22Rv1 (cell line): ENCODE data around the gene SPATA12.
A peak's percentile ranks its signal among the peaks of the same experiment; 100 is the strongest.

Source experiments
- H3K27ac ChIP-seq: fragments of 450-650 bp; 2 replicates; pipeline ENCODE4 v1.5.1; 2017
- CTCF ChIP-seq: fragments of 450-650 bp; IDR thresholded peaks from 2 replicates; pipeline ENCODE4 v1.5.1; 2017; ENCODE audit warnings: mild to moderate bottlenecking
- ZFX ChIP-seq: fragments of 450-650 bp; IDR thresholded peaks from 2 replicates; pipeline ENCODE4 v1.6.1; 2017; ENCODE audit warnings: antibody characterized with exemption, borderline replicate concordance

SPATA12 gene

GRCh38 chr3:57076422-57076951 is 16.0 kb downstream of the SPATA12 start:
- TF ChIP-seq CTCF (no peak), ZFX (no peak)

GRCh38 chr3:57077630-57078343 is 17.3 kb downstream of the SPATA12 start:
- TF ChIP-seq CTCF (no peak), ZFX (no peak)
- no peak overlapping the region for H3K27ac ChIP-seq

More at GRCh38 chr3:57076422-57076951, 16.0 kb downstream of the SPATA12 start:
- no peak overlapping the region for H3K27ac ChIP-seq

GRCh38 chr3:57078344-57078634 is 17.8 kb downstream of the SPATA12 start:
- no peak overlapping the region for H3K27ac ChIP-seq
- TF ChIP-seq ZFX (no peak), CTCF (no peak)

- TF ChIP-seq ZFX (no peak), CTCF (peak; percentile 19)
- no peak overlapping the region for H3K27ac ChIP-seq
Observed at GRCh38 chr3:57078635-57079473, 18.4 kb downstream of the SPATA12 start.

- no peak overlapping the region for H3K27ac ChIP-seq
- no peak for TF ChIP-seq ZFX
- no peak for TF ChIP-seq CTCF
Observed at GRCh38 chr3:57079474-57079831, 19.0 kb downstream of the SPATA12 start.

- no peak overlapping the region for H3K27ac ChIP-seq
- TF ChIP-seq ZFX (no peak), CTCF (no peak)
Observed at GRCh38 chr3:57080171-57080570, 19.7 kb downstream of the SPATA12 start.

GRCh38 chr3:57081173-57081572 is 20.7 kb downstream of the SPATA12 start:
- TF ChIP-seq ZFX (no peak), CTCF (no peak)
- no peak overlapping the region for H3K27ac ChIP-seq
